Activated effector memory CD4-positive, alpha-beta T cell treated with Interleukin-2 at 50 U/mL for 16 hours (primary cell): ENCODE measurements around the gene PCDH10.
"Not testable (repeated sequence)": the region's sequence is repeated elsewhere in the genome, so short reads cannot be mapped to it uniquely, and the experiment has no call there.

ENCODE experiments used
- DNase-seq: peaks from one replicate; pipeline ENCODE4 v3.0.0-alpha.2; 2020

Gene PCDH10

GRCh38 chr4:133150486-133151340, 1.6 kb downstream of the PCDH10 start:
- no peak for DNase-seq

GRCh38 chr4:133151341-133151690, 2.2 kb downstream of the PCDH10 start:
- DNase-seq, result no peak

GRCh38 chr4:133151691-133152329, 2.7 kb downstream of the PCDH10 start:
- DNase-seq, result no peak

- DNase-seq, result no peak
Observed at GRCh38 chr4:133152330-133152821, 3.3 kb downstream of the PCDH10 start.

- DNase-seq, result no peak
Observed at GRCh38 chr4:133152831-133153481, 3.9 kb downstream of the PCDH10 start.

- no peak for DNase-seq
Observed at GRCh38 chr4:133154725-133155124, 5.6 kb downstream of the PCDH10 start.

- DNase-seq, result no peak
Observed at GRCh38 chr4:133156096-133156495, 7.0 kb downstream of the PCDH10 start.

GRCh38 chr4:133156556-133156955, 7.5 kb downstream of the PCDH10 start:
- DNase-seq, result no peak

GRCh38 chr4:133157460-133158160, 8.5 kb downstream of the PCDH10 start:
- no peak for DNase-seq

- DNase-seq, result no peak
Observed at GRCh38 chr4:133160853-133161252, 11.8 kb downstream of the PCDH10 start.

- no peak for DNase-seq
Observed at GRCh38 chr4:133161570-133162295, 12.6 kb downstream of the PCDH10 start.

GRCh38 chr4:133162941-133163340, 13.8 kb downstream of the PCDH10 start:
- DNase-seq, result no peak

GRCh38 chr4:133178956-133179355, 29.9 kb downstream of the PCDH10 start:
- DNase-seq, result no peak

- no peak for DNase-seq
Observed at GRCh38 chr4:133186210-133186609, 37.1 kb downstream of the PCDH10 start.

GRCh38 chr4:133186845-133187244, 37.8 kb downstream of the PCDH10 start:
- no peak for DNase-seq

GRCh38 chr4:133188433-133189146, 39.5 kb downstream of the PCDH10 start:
- no peak for DNase-seq

- DNase-seq, result no peak
Observed at GRCh38 chr4:133189147-133189517, 40.0 kb downstream of the PCDH10 start.

- no peak for DNase-seq
Observed at GRCh38 chr4:133190098-133190497, 41.0 kb downstream of the PCDH10 start.

- DNase-seq, result no peak
Observed at GRCh38 chr4:133208694-133209285, 59.7 kb downstream of the PCDH10 start.

GRCh38 chr4:133233922-133234321, 84.8 kb downstream of the PCDH10 start:
- no peak for DNase-seq

GRCh38 chr4:133240451-133240850, 91.4 kb downstream of the PCDH10 start:
- DNase-seq, result not testable (repeated sequence)
